Erythroblast (primary cell): ENCODE results near the gene NPM1.
"Not testable (repeated sequence)": the region's sequence is repeated elsewhere in the genome, so short reads cannot be mapped to it uniquely, and the experiment has no call there.

Experiments
- GATA1 ChIP-seq: IDR thresholded peaks from 2 replicates; pipeline ENCODE4 v1.6.1; 2011; ENCODE audit warnings: low read depth, mild to moderate bottlenecking, control low read depth, low read length, moderate library complexity
- POLR2A ChIP-seq: IDR thresholded peaks from 2 replicates; pipeline ENCODE4 v1.6.1; 2011; ENCODE audit warnings: mild to moderate bottlenecking, low read length

DNA sequence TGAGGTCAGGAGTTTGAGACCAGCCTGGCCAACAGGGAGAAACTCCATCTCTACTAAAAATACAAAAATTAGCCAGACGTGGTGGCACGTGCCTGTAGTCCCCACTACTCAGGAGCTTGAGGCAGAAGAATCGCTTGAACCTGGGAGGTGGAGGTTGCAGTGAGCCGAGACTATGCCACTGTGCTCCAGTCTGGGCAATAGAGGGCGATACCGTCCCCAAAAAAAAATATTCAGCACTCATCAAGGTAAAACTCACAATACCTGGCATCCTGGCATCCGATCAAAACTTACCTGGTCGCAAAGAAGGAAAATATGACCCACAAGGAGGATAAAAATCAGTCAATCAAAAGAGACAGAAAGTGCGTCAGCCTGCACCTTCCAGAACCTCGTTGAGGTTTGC lies 16.8 kb upstream of the NPM1 start:
- TF ChIP-seq POLR2A, GATA1: not testable (repeated sequence)
